PC-9 (cell line): Measurements from ENCODE around the gene ALG12.

ENCODE experiments used
- CTCF ChIP-seq: fragments of 200-600 bp; sonication (generic); conservative IDR thresholded peaks from 2 replicates; pipeline ENCODE4 v1.6.1; 2017; ENCODE audit warnings: mixed run types, antibody characterized with exemption, mild to moderate bottlenecking, moderate library complexity
- EZH2 ChIP-seq: fragments of 200-600 bp; sonication (generic); IDR thresholded peaks from 2 replicates; pipeline ENCODE4 v1.8.0; 2017; ENCODE audit warnings: antibody characterized with exemption, low read depth

- TF ChIP-seq CTCF (no peak), EZH2 (no peak)
These were observed 45.4 kb upstream of the ALG12 start for GRCh38 chr22:49963647-49964026.
